GM23338 (cell line): Measurements from ENCODE around the gene NAT14. TPM values are rescaled to one million over a fixed set of nuclear protein-coding genes. Genes with fewer than 3 reads are reported as not detected.

Experiments
- ATAC-seq: fragments of 200-7000 bp; cut with Tn5 transposase; 3 replicates; pipeline ENCODE4 v1.9.1; 2020
- DNase-seq: peaks from one replicate; pipeline ENCODE4 v3.0.0-alpha.2; 2015; ENCODE audit warnings: low spot score
- H2AFZ ChIP-seq: fragments of 200-600 bp; sonication (generic); 2 replicates; pipeline ENCODE4 v1.8.0; 2016; ENCODE audit warnings: antibody characterized with exemption, mild to moderate bottlenecking, moderate library complexity
- H3F3A ChIP-seq: fragments of 200-600 bp; sonication (generic); replicated peaks from 2 replicates; pipeline ENCODE4 v1.8.0; 2017; ENCODE audit warnings: antibody characterized with exemption, mixed run types, low read depth
- H3K27ac ChIP-seq: fragments of 200-600 bp; sonication (generic); 2 replicates; pipeline ENCODE4 v1.6.1; 2016; ENCODE audit warnings: low read depth
- H3K27me3 ChIP-seq: fragments of 200-600 bp; sonication (generic); 2 replicates; pipeline ENCODE4 v1.8.0; 2016; ENCODE audit warnings: mild to moderate bottlenecking, mixed run types, moderate library complexity; ENCODE audit not compliant: insufficient read depth
- H3K36me3 ChIP-seq: fragments of 200-600 bp; sonication (generic); 2 replicates; pipeline ENCODE4 v1.8.0; 2016; ENCODE audit warnings: mild to moderate bottlenecking; ENCODE audit not compliant: insufficient read depth
- H3K4me1 ChIP-seq: fragments of 200-600 bp; sonication (generic); 2 replicates; pipeline ENCODE4 v1.8.0; 2016; ENCODE audit warnings: mild to moderate bottlenecking, moderate library complexity; ENCODE audit not compliant: insufficient read depth
- H3K4me2 ChIP-seq: fragments of 200-600 bp; sonication (generic); 2 replicates; pipeline ENCODE4 v1.7.1; 2017; ENCODE audit warnings: mixed run types
- H3K4me3 ChIP-seq: fragments of 200-600 bp; sonication (generic); 2 replicates; pipeline ENCODE4 v1.6.1; 2016; ENCODE audit warnings: mixed run types
- H3K79me2 ChIP-seq: fragments of 200-600 bp; sonication (generic); replicated peaks from 2 replicates; pipeline ENCODE4 v1.8.0; 2017; ENCODE audit warnings: mild to moderate bottlenecking; ENCODE audit not compliant: insufficient read depth
- H3K9me2 ChIP-seq: fragments of 200-600 bp; sonication (generic); 2 replicates; pipeline ENCODE4 v1.8.0; 2017; ENCODE audit not compliant: insufficient read depth
- H4K20me1 ChIP-seq: fragments of 200-600 bp; sonication (generic); replicated peaks from 2 replicates; pipeline ENCODE4 v1.8.0; 2017; ENCODE audit warnings: mild to moderate bottlenecking; ENCODE audit not compliant: insufficient read depth
- H3K27ac Mint-ChIP-seq: 2 replicates; pipeline ENCODE4 v1.8.0; 2020; ENCODE audit warnings: inconsistent platforms, mild to moderate bottlenecking, moderate library complexity, mixed read lengths
- H3K27me3 Mint-ChIP-seq: 3 replicates; pipeline ENCODE4 v1.8.0; 2022; ENCODE audit warnings: low read depth, mild to moderate bottlenecking, moderate library complexity, mixed read lengths, inconsistent platforms; ENCODE audit not compliant: insufficient read depth, poor library complexity
- H3K36me3 Mint-ChIP-seq: 3 replicates; pipeline ENCODE4 v1.8.0; 2021; ENCODE audit warnings: low read depth, mild to moderate bottlenecking, inconsistent platforms, moderate library complexity, mixed read lengths
- H3K4me1 Mint-ChIP-seq: 3 replicates; pipeline ENCODE4 v1.8.0; 2020; ENCODE audit warnings: mild to moderate bottlenecking, inconsistent platforms, mixed read lengths
- H3K4me3 Mint-ChIP-seq: 3 replicates; pipeline ENCODE4 v1.8.0; 2021; ENCODE audit warnings: moderate library complexity, mild to moderate bottlenecking, inconsistent platforms, mixed read lengths
- H3K9me3 Mint-ChIP-seq: 3 replicates; pipeline ENCODE4 v1.8.0; 2020; ENCODE audit warnings: moderate library complexity, mild to moderate bottlenecking, inconsistent platforms, mixed read lengths
- CREB1 ChIP-seq: fragments of 250-450 bp; sonication (Bioruptor Pico); IDR thresholded peaks from 2 replicates; pipeline ENCODE4 v1.5.0; 2020; ENCODE audit warnings: low read depth, mild to moderate bottlenecking, moderate library complexity
- CTCF ChIP-seq, 2 experiments: fragments of 200-600 bp in 1 of 2; sonication (generic) in 1 of 2; conservative IDR thresholded peaks; 2 replicates each; pipeline versions ENCODE4 v1.5.1 to v1.6.1; 2016 to 2017; ENCODE audit warnings: antibody characterized with exemption in 2 of 2, low read depth in 2 of 2, mild to moderate bottlenecking in 2 of 2, moderate library complexity in 1 of 2
- ETS1 ChIP-seq: IDR thresholded peaks from 2 replicates; pipeline ENCODE4 v1.6.1; 2016; ENCODE audit warnings: antibody characterized with exemption
- EZH2 ChIP-seq: fragments of 200-600 bp; sonication (generic); IDR thresholded peaks from one replicate; pipeline ENCODE4 v1.8.0; 2017; ENCODE audit warnings: antibody characterized with exemption, mild to moderate bottlenecking, low read depth; ENCODE audit not compliant: unreplicated experiment
- JUNB ChIP-seq: IDR thresholded peaks from one replicate; pipeline ENCODE4 v1.6.1; 2016; ENCODE audit warnings: antibody characterized with exemption; ENCODE audit not compliant: unreplicated experiment
- NANOG ChIP-seq: IDR thresholded peaks from 2 replicates; pipeline ENCODE4 v1.6.1; 2016; ENCODE audit warnings: antibody characterized with exemption, borderline replicate concordance
- POLR2AphosphoS5 ChIP-seq: IDR thresholded peaks from 2 replicates; pipeline ENCODE4 v1.6.1; 2016; ENCODE audit warnings: antibody characterized with exemption, low read depth
- REST ChIP-seq: IDR thresholded peaks from one replicate; pipeline ENCODE4 v1.6.1; 2018; ENCODE audit warnings: antibody characterized with exemption; ENCODE audit not compliant: unreplicated experiment
- STAT1 ChIP-seq: IDR thresholded peaks from one replicate; pipeline ENCODE4 v1.6.1; 2016; ENCODE audit warnings: antibody characterized with exemption; ENCODE audit not compliant: unreplicated experiment
- ZNF114 ChIP-seq: fragments of 250-450 bp; sonication (Bioruptor Pico); IDR thresholded peaks from 2 replicates; pipeline ENCODE4 v1.5.0; 2020; ENCODE audit warnings: mild to moderate bottlenecking, moderate library complexity
- ZNF331 ChIP-seq: fragments of 250-450 bp; sonication (Bioruptor Pico); IDR thresholded peaks from 2 replicates; pipeline ENCODE4 v1.5.0; 2020; ENCODE audit warnings: low read depth, mild to moderate bottlenecking, moderate library complexity
- polyA plus RNA-seq: library from polyadenylated mRNA; unstranded; fragments of >200 nt; fragmentation: Nextera tagmentation; extraction: Ambion mirVana; gene quantifications from 2 replicates; pipeline ENCODE4 v1.2.1, GENCODE V29; 2016
- total RNA-seq: library from RNA; depleted of rRNA; stranded (reverse); fragments of >200 nt; shearing (Covaris generic); gene quantifications from 2 replicates; pipeline ENCODE4 v1.2.3, GENCODE V29; 2014

NAT14 gene
- total and polyA plus RNA-seq, 2 experiments from 2014 or later, result 27.8 to 39.6 TPM

- H3K4me1 Mint-ChIP-seq, result peaks cover 11% of the 10 kb centered on the region
- Histone ChIP-seq H3K36me3 (no peaks in the 10 kb centered on the region), H3K4me3 (no peak overlapping the region), H3F3A (peaks cover 11% of the 10 kb centered on the region; the same call in 1 of the 2 replicates), H3K4me1 (peaks cover 12% of the 10 kb centered on the region; the same call in 1 of the 2 replicates), H3K9me2 (no peaks in the 10 kb centered on the region), H4K20me1 (no peaks in the 10 kb centered on the region), H3K4me2 (no peak overlapping the region; the same call in 1 of the 2 replicates), H3K27ac (no peak overlapping the region), H2AFZ (0 out of 2 replicates have a peak overlapping the region, but pooled peaks have one; percentile 29), H3K79me2 (no peaks in the 10 kb centered on the region), H3K27me3 (no peaks in the 10 kb centered on the region)
- TF ChIP-seq CTCF (conservative IDR thresholded peaks at IDR 0.05; ENCODE audit: low read depth in 2 of 2), result peak; percentile 88 to 98
- no peak for TF ChIP-seq NANOG
- DNase-seq (peak; percentile 80), ATAC-seq (peak; percentile 89)
- peaks cover 10% of the 10 kb centered on the region for H3K27me3 Mint-ChIP-seq
- no peaks in the 10 kb centered on the region; the same call in 2 of the 3 replicates for H3K36me3 Mint-ChIP-seq
- H3K27ac Mint-ChIP-seq, result no peak overlapping the region
- no peaks in the 10 kb centered on the region for H3K9me3 Mint-ChIP-seq
- H3K4me3 Mint-ChIP-seq, result no peak overlapping the region
Measured at GRCh38 chr19:55467236-55468053, 17.5 kb upstream of the NAT14 start.

GRCh38 chr19:55468054-55468393, 17.0 kb upstream of the NAT14 start:
- peaks cover 10% of the 10 kb centered on the region for H3K27me3 Mint-ChIP-seq
- no peak for TF ChIP-seq CREB1 (CRISPR knock-in tag)
- no peak for TF ChIP-seq POLR2AphosphoS5
- no peak; a peak in 1 of 4 replicates for TF ChIP-seq CTCF (conservative IDR thresholded peaks at IDR 0.05; ENCODE audit: low read depth in 2 of 2)
- TF ChIP-seq ZNF114 (CRISPR knock-in tag), result no peak
- TF ChIP-seq ETS1, result no peak
- no peak for TF ChIP-seq NANOG
- no peak for TF ChIP-seq STAT1
- TF ChIP-seq REST, result no peak
- TF ChIP-seq ZNF331 (CRISPR knock-in tag), result no peak
- no peak for TF ChIP-seq JUNB
- no peak for TF ChIP-seq EZH2

More at GRCh38 chr19:55468054-55468393, 17.0 kb upstream of the NAT14 start:
- no peak overlapping the region; the same call in 1 of the 2 replicates for H3K4me2 ChIP-seq
- Mint-ChIP-seq H3K4me3 (no peak overlapping the region), H3K36me3 (no peaks in the 10 kb centered on the region), H3K27ac (no peak overlapping the region), H3K9me3 (no peaks in the 10 kb centered on the region), H3K4me1 (peaks cover 8% of the 10 kb centered on the region; the same call in 2 of the 3 replicates)
- H3K27ac ChIP-seq, result no peak overlapping the region
- DNase-seq, result no peak
- peak overlapping the region; percentile 43; the same call in 1 of the 2 replicates for H2AFZ ChIP-seq
- peak; percentile 11; the same call in 2 of the 3 replicates for ATAC-seq
- no peaks in the 10 kb centered on the region for H4K20me1 ChIP-seq
- H3K4me3 ChIP-seq, result no peak overlapping the region
- H3K9me2 ChIP-seq, result no peaks in the 10 kb centered on the region
- H3K36me3 ChIP-seq, result no peaks in the 10 kb centered on the region
- H3K27me3 ChIP-seq, result no peaks in the 10 kb centered on the region
- H3K4me1 ChIP-seq, result peaks cover 11% of the 10 kb centered on the region; the same call in 1 of the 2 replicates
- peaks cover 10% of the 10 kb centered on the region for H3F3A ChIP-seq
- H3K79me2 ChIP-seq, result no peaks in the 10 kb centered on the region
